ENCODE data around the gene ZNF441.
"Not testable (repeated sequence)": the region's sequence is repeated elsewhere in the genome, so short reads cannot be mapped to it uniquely, and the experiment has no call there.

The ZNF441 gene

DNA sequence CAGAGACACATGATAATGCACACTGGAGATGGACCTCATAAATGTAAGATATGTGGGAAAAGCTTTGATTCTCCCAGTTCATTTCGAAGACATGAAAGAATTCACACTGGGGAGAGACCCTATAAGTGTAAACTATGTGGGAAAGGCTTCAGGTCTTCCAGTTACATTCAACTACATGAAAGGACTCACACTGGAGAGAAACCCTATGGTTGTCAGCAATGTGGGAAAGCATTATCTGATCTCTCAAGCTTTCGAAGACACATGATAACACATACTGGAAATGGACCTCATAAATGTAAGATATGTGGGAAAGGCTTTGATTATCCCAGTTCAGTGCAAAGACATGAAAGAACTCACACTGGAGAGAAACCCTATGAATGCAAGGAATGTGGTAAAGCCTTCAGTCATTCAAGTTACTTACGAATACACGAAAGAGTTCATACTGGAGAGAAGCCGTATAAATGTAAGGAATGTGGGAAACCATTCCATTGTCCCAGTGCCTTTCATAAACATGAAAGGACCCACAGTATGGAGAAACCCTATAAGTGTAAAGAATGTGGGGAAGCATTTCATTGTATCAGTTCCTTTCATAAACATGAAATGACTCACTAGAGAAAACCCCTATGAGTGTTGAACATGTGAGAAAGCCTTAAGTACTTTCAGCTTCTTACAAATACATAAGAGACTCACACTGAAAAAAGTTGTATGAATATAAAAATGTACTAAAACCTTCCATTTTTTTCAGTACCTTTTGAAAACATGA, 14.7 kb downstream of the ZNF441 start:
- DNase-seq: no peak

- no peak for DNase-seq
Observed at GRCh38 chr19:11783767-11784166, 17.0 kb downstream of the ZNF441 start.

GRCh38 chr19:11784356-11784755, 17.6 kb downstream of the ZNF441 start:
- no peak for DNase-seq

GRCh38 chr19:11787536-11787935, 20.7 kb downstream of the ZNF441 start:
- DNase-seq: no peak

GRCh38 chr19:11792942-11793341, 26.1 kb downstream of the ZNF441 start:
- no peak for DNase-seq

DNA sequence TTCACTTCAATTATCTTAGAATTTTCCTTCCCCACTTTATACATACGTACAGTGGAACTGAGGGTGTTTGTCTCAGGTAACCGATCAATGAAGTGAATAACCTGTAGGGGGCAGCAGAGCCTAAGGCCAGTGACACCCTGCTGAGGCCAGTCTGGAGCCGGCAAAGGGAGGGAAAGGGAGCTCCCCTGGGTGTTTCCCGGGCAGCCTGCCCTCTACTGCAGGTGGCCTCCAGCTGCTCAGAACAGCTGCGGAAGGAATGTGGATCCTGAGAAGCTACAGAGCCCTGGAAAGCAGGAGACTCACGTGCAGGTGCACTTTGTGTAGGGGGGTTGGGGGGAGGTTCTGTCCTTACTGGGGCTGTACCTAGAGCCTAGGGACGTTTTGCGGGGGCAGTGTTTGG, 30.7 kb downstream of the ZNF441 start:
- DNase-seq: peak; percentile 14

DNA sequence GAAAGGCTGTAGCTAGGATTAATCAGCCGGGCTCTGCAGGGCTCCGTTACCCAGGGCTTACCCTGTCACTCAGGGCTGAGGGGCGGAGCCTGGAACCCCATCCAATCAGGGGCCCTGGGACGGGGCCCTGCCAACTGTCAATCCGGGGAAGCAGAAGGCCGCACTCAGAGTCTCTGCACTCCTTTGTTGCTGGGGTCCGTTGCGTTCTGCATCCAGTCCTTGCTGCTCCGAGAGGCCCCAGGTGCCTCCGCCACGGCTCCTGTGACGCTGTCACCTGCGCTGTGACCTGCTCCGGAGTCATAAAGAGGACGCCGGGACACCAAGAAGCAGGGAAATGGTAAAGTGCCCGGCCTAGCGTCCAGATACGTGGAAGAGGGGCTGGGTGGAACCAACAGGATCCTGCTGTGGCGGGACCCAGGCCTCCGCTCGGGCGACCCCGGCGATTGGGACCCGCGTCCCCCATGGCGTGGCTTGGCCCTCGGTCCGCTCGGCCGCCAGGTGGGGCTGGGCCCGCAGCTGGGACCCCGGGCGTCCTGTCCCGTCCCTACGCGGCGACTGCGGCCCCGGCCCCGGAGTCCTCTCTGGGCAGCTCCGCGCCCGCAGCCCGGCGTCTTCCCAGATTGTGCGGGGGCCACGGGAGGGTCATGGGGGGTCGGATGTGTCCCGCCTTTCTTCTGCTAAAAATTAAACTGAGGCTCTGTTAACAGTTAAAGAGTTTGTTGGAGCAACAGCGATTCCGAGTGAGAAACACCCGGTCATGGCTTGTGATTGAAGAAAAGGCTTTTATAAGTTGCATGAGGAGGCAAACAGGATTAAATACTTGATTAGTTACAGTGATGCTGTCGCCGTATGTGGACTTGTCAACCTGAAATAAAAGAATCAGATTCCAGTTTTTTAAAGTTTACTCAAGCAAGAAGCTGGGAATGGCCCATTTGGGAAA, 31.9 kb downstream of the ZNF441 start, which contains the start of gene ZNF491:
Gene ZNF491 (plus strand): TSS at position 133 of the 940 bp plus-strand sequence. CDS start 7,431 bp downstream, outside the sequence.
- DNase-seq: peak; percentile 49

GRCh38 chr19:11806354-11807098, 39.7 kb downstream of the ZNF441 start:
- DNase-seq: no peak

DNA sequence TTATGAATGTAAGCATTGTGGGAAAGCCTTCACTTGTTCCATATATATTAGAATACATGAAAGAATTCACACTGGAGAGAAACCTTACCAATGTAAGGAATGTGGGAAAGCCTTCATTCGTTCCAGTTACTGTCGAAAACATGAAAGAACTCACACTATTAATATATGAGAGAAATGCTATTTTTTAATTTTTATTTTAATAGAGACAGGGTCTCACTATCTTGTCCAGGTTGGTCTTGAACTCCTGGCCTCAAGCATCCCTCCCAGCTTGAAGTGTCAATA, 40.2 kb downstream of the ZNF441 start:
- no peak for DNase-seq

DNA sequence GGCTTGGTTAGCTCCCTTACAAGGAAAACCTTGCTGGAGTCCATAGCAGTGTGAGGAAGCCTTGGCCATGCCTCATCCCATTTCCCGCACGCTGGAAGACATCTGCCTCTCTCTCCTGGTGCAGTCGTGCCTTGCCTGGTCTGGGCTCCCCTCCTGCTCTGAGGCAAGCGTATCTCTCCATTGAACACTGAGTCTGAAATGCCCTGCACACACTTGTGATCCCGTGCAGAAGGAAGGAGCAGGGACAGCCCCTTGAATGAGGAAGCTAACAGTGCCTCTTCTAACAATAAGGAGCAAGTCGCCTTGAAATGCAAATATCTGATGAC, 46.9 kb downstream of the ZNF441 start:
- DNase-seq: no peak

- DNase-seq: peak; percentile 74
Observed at GRCh38 chr19:11814029-11814699, 47.4 kb downstream of the ZNF441 start, which contains the start of gene ZNF440. Gene ZNF440, plus strand, starts transcription at chr19:11814273. Its CDS starts 175 bp downstream, at chr19:11814448.

DNA sequence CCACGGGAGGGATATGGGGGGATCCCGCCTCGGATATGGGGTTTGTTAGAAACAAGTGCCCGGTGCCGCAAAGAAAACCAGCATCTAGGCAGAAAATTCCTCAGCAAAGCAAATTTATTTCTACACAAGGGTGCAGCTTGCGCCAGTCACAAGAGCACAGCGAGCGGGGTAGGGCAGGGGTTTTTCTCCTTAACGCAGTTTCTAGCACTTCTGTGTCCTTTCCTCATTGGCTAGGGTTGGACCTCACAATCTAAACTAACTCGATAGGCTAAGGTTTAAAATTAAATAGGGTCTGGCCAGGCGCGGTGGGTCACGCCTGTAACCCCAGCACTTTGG, 47.9 kb downstream of the ZNF441 start:
- DNase-seq: no peak

GRCh38 chr19:11821474-11822109, 54.8 kb downstream of the ZNF441 start:
- DNase-seq: no peak

GRCh38 chr19:11828957-11829876, 62.4 kb downstream of the ZNF441 start:
- not testable (repeated sequence) for DNase-seq

DNA sequence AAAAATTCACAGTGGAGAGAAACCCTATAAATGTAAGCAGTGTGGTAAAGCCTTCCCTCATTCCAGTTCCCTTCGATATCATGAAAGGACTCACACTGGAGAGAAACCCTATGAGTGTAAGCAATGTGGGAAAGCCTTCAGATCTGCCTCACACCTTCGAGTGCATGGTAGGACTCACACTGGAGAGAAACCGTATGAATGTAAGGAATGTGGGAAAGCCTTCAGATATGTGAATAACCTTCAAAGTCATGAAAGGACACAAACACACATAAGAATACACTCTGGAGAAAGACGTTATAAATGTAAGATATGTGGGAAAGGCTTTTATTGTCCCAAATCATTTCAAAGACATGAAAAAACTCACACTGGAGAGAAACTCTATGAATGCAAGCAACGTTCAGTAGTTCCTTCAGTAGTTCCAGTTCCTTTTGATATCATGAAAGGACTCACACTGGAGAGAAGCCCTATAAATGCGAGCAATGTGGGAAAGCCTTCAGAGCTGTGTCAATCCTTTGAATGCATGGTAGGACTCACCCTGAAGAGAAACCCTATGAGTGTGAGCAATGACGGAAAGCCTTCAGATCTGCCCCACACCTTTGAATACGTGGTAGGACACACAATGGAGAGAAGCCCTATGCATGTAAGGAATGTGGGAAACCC, 65.6 kb downstream of the ZNF441 start:
- DNase-seq: no peak

DNA sequence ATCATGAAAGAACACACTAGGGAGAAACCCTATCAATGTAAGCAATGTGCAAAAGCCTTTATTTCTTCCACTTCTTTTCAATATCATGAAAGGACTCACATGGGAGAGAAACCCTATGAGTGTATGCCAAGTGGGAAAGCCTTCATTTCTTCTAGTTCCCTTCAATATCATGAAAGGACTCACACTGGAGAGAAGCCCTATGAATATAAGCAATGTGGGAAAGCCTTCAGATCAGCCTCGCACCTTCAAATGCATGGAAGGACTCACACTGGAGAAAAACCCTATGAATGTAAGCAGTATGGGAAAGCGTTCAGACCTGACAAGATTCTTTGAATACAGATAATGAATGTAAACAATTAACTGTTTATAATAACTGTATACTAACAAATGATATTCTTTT, 66.7 kb downstream of the ZNF441 start:
- no peak for DNase-seq
